ENCODE data around the gene EFCAB5. TPM values are rescaled to one million over a fixed set of nuclear protein-coding genes. Genes with fewer than 3 reads are reported as not detected.
"Not testable (repeated sequence)": the region's sequence is repeated elsewhere in the genome, so short reads cannot be mapped to it uniquely, and the experiment has no call there.

The EFCAB5 gene
- total and polyA plus RNA-seq, 3 donors from 2014 or later, result 11.7 to 23.0 (median 15.1) TPM

DNA sequence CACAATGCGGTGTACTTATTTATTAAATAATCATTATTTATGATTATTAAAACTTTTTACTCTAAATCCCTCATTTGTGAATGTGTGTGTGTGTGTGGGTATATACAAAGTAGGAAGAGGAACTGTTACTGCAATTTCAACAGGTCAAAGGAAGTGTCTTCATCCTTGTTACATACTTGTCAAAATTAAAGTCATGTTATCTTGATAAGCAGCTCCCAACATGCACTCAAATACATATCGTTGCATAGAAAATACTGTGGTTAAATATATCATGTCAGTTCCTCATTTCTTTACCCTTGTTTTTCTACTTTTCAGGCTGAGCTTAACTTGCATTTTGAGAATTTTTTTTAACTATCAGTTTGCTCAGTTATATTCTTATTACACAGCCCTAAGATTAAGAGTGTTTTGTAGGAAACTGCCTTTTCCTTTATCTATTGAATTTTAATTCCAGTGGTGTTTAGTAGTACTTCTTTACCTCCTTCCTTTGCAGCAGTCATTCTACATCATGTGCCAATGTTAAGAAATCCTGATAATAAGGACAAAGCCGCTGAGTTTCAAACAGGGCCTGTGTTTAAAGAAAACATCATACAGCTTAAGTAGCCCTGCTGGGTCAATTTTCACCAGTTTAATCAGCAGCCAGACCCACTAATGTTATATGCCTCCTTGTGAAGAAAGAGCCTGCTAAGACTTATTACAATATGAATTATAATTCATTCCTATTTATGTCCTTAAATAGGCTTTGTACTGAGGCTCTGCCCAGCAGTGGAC, 7.2 kb downstream of the EFCAB5 start:
- Histone ChIP-seq H3K9me3 (no peaks in the 10 kb centered on the region), H3K27ac (no peak overlapping the region), H3K4me3 (no peak overlapping the region), H3K27me3 (no peaks in the 10 kb centered on the region), H3K36me3 (ENCODE audit: low read depth, missing control alignments) (no peaks in the 10 kb centered on the region), H3K4me1 (no peaks in the 10 kb centered on the region)
- WGBS, 2 donors, result 68 to 79% methylated on average over 3 of the region's 3 CpGs
- no peak for DNase-seq
- TF ChIP-seq, protein P1, sequence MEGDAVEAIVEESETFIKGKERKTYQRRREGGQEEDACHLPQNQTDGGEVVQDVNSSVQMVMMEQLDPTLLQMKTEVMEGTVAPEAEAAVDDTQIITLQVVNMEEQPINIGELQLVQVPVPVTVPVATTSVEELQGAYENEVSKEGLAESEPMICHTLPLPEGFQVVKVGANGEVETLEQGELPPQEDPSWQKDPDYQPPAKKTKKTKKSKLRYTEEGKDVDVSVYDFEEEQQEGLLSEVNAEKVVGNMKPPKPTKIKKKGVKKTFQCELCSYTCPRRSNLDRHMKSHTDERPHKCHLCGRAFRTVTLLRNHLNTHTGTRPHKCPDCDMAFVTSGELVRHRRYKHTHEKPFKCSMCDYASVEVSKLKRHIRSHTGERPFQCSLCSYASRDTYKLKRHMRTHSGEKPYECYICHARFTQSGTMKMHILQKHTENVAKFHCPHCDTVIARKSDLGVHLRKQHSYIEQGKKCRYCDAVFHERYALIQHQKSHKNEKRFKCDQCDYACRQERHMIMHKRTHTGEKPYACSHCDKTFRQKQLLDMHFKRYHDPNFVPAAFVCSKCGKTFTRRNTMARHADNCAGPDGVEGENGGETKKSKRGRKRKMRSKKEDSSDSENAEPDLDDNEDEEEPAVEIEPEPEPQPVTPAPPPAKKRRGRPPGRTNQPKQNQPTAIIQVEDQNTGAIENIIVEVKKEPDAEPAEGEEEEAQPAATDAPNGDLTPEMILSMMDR (IDR thresholded peaks at IDR 0.05), result no peak
- no peak for TF ChIP-seq POLR2A (IDR thresholded peaks at IDR 0.05)
- intact Hi-C loops (cut with DNase I; ENCODE audit: low total_unique reads), result no loop called here

DNA sequence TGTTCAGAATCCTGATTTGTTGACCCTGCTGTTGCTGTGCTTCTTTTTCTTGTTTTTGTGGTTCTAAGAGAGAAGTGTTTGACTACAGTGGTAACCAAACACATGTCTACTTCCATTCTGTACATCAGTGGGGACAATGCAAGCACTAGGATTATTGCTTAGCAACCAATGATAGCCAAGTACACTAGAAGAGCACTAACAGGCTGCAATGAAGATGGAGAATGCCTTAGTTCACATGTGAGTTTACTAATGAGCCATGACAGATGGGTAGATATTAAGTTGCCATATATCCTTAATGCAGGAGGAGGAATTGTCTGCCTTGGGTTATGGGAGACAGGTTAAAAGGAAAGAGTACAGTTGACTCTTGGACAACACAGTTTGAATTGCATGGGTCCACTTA, 8.3 kb downstream of the EFCAB5 start:
- Histone ChIP-seq H3K4me1 (no peaks in the 10 kb centered on the region), H3K36me3 (ENCODE audit: low read depth, missing control alignments) (no peaks in the 10 kb centered on the region), H3K4me3 (no peak overlapping the region), H3K27ac (no peak overlapping the region), H3K27me3 (no peaks in the 10 kb centered on the region), H3K9me3 (no peaks in the 10 kb centered on the region)
- DNase-seq, result no peak
- no peak for TF ChIP-seq POLR2A (IDR thresholded peaks at IDR 0.05)
- TF ChIP-seq, protein P1 (IDR thresholded peaks at IDR 0.05), result no peak
- intact Hi-C loops (cut with DNase I; ENCODE audit: low total_unique reads), result no loop called here

DNA sequence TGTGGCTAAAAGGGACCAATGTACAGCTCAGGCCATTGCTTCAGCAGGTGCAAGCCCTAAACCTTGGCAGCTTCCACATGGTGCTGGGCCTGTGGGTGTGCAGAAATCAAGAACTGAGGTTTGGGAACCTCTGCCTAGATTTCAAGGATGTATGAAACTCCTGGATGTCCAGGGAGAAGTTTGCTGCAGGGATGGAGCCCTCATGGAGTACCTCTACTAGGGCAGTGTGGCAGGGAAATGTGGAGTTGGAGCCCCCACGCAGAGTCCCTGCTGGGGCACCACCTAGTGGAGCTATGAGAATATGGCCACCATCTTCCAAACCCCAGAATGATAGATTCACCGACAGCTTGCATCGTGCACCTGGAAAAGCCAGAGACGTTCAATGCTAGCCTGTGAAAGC, 13.0 kb downstream of the EFCAB5 start:
- H3K27ac ChIP-seq, result no peak overlapping the region
- H3K9me3 ChIP-seq, result no peaks in the 10 kb centered on the region
- TF ChIP-seq, protein P1 (IDR thresholded peaks at IDR 0.05), result no peak
- TF ChIP-seq POLR2A (IDR thresholded peaks at IDR 0.05), result no peak
- WGBS, 2 donors, result 86 to 100% methylated on average over 2 to 4 of the region's 4 CpGs
- no peaks in the 10 kb centered on the region for H3K4me1 ChIP-seq
- intact Hi-C loops (cut with DNase I; ENCODE audit: low total_unique reads), result no loop called here
- H3K4me3 ChIP-seq, result no peak overlapping the region
- H3K27me3 ChIP-seq, result no peaks in the 10 kb centered on the region
- H3K36me3 ChIP-seq (ENCODE audit: low read depth, missing control alignments), result no peaks in the 10 kb centered on the region
- DNase-seq, result no peak

DNA sequence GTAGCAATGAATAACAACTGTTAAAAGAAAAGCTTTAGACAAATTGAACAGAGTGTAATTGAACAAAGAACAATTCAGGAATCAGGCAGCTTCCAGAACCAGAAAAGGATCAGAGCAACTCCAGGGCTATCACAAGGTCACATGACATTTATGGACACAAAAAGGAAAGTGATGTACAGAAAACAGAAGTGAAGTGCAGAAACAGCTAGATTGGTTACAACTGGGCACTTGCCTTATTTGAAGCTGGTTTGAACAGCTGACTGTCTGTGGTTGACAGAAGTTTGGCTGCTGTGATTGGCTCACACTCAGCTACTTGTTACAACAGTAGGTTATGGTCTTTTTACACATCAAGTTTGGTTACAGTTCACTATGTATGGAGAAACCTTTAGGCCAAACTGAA, 14.8 kb downstream of the EFCAB5 start:
- H3K27ac ChIP-seq, result no peak overlapping the region
- DNase-seq, result no peak
- intact Hi-C loops (cut with DNase I; ENCODE audit: low total_unique reads), result no loop called here
- no peaks in the 10 kb centered on the region for H3K27me3 ChIP-seq
- H3K9me3 ChIP-seq, result no peaks in the 10 kb centered on the region
- H3K36me3 ChIP-seq (ENCODE audit: low read depth, missing control alignments), result no peaks in the 10 kb centered on the region
- no peaks in the 10 kb centered on the region for H3K4me1 ChIP-seq
- H3K4me3 ChIP-seq, result no peak overlapping the region
- TF ChIP-seq, protein P1 (IDR thresholded peaks at IDR 0.05), result no peak
- no peak for TF ChIP-seq POLR2A (IDR thresholded peaks at IDR 0.05)

DNA sequence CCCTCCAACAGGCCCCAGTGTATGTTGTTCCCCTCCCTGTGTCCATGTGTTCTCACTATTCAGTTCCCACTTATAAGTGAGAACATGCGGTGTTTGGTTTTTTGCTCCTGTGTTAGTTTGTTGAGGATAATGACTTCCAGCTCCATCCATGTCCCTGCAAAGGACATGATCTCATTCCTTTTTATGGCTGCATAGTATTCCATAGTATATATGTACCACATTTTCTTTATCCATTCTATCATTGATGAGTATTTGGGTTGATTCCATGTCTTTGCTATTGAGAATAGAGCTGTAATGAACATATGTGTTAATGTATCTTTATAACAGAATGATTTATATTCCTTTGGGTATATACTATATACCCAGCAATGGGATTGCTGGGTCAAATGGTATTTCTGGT, 16.1 kb downstream of the EFCAB5 start:
- H3K27ac ChIP-seq; intact Hi-C loops (cut with DNase I; ENCODE audit: low total_unique reads): not testable (repeated sequence)
- 93 to 100% methylated on average over 1 of the region's 1 CpG for WGBS, 2 donors

More for the DNA sequence above, 16.1 kb downstream of the EFCAB5 start:
- H3K9me3 ChIP-seq; H3K4me1 ChIP-seq; DNase-seq; H3K27me3 ChIP-seq; H3K4me3 ChIP-seq; H3K36me3 ChIP-seq (ENCODE audit: low read depth, missing control alignments): not testable (repeated sequence)

Data from testis (tissue), 3 donors.